NCI-H748 treated with DMSO at 0.1 percent for 48 hours (cell line): ENCODE measurements around the gene ADGRV1.

Experiments
- DNase-seq: peaks from one replicate; lab custom pipeline; 2025; lab: John Stamatoyannopoulos, UW

ADGRV1 gene

GRCh38 chr5:91118796-91119195 lies 560.2 kb downstream of the ADGRV1 start:
- no peak for DNase-seq

GRCh38 chr5:91119217-91119616 lies 560.6 kb downstream of the ADGRV1 start:
- DNase-seq = no peak

GRCh38 chr5:91119981-91120850 lies 561.6 kb downstream of the ADGRV1 start:
- DNase-seq = no peak

- no peak for DNase-seq
Observed at GRCh38 chr5:91121347-91121993, 562.9 kb downstream of the ADGRV1 start.

GRCh38 chr5:91122651-91123050 lies 564.1 kb downstream of the ADGRV1 start:
- DNase-seq = no peak

- no peak for DNase-seq
Observed at GRCh38 chr5:91123291-91123690, 564.7 kb downstream of the ADGRV1 start.

- DNase-seq = no peak
Observed at GRCh38 chr5:91123901-91124300, 565.3 kb downstream of the ADGRV1 start.

GRCh38 chr5:91125916-91126315 lies 567.3 kb downstream of the ADGRV1 start:
- DNase-seq = no peak

- DNase-seq = no peak
Observed at GRCh38 chr5:91126448-91126847, 567.9 kb downstream of the ADGRV1 start.

- peak; percentile 42 for DNase-seq
Observed at GRCh38 chr5:91126888-91127287, 568.3 kb downstream of the ADGRV1 start.

GRCh38 chr5:91127456-91128081 lies 569.0 kb downstream of the ADGRV1 start:
- no peak for DNase-seq

GRCh38 chr5:91128604-91129003 lies 570.0 kb downstream of the ADGRV1 start:
- DNase-seq = peak; percentile 75

- no peak for DNase-seq
Observed at GRCh38 chr5:91129748-91130147, 571.2 kb downstream of the ADGRV1 start.

- DNase-seq = no peak
Observed at GRCh38 chr5:91130759-91131158, 572.2 kb downstream of the ADGRV1 start.

- no peak for DNase-seq
Observed at GRCh38 chr5:91132550-91132949, 574.0 kb downstream of the ADGRV1 start.

- no peak for DNase-seq
Observed at GRCh38 chr5:91133183-91133582, 574.6 kb downstream of the ADGRV1 start.

GRCh38 chr5:91135475-91136248 lies 577.1 kb downstream of the ADGRV1 start:
- no peak for DNase-seq

GRCh38 chr5:91136271-91136670 lies 577.7 kb downstream of the ADGRV1 start:
- DNase-seq = no peak

- DNase-seq = no peak
Observed at GRCh38 chr5:91137647-91138046, 579.0 kb downstream of the ADGRV1 start.

- no peak for DNase-seq
Observed at GRCh38 chr5:91139572-91140200, 581.1 kb downstream of the ADGRV1 start.

- no peak for DNase-seq
Observed at GRCh38 chr5:91140657-91141056, 582.1 kb downstream of the ADGRV1 start.

- no peak for DNase-seq
Observed at GRCh38 chr5:91141642-91142041, 583.0 kb downstream of the ADGRV1 start.
